HCT116 (cell line): ENCODE measurements around the gene IGDCC3. TPM values are rescaled to one million over a fixed set of nuclear protein-coding genes. Genes with fewer than 3 reads are reported as not detected.

Experiments
- ATAC-seq: fragments of 200-7000 bp; cut with Tn5 transposase; 2 replicates; pipeline ENCODE4 v1.9.1; 2020; ENCODE audit warnings: mild to moderate bottlenecking, moderate library complexity
- BruUV-seq: library from RNA; stranded (reverse); fragments of 400-500 nt; replicated peaks from 2 replicates; lab custom pipeline; 2021; lab: Mats Ljungman, UMichigan
- CTCF ChIA-PET: fragments of 300-600 bp; sonication (Branson Sonifier 250); formaldehyde crosslinking; loops from one replicate; lab custom pipeline; 2021; ENCODE audit warnings: antibody characterized with exemption; lab: Charles Lee
- POLR2A ChIA-PET: fragments of 300-600, 350-600 bp; sonication (Branson Sonifier 250); formaldehyde crosslinking; loops from one replicate; lab custom pipeline; 2021; ENCODE audit warnings: antibody characterized with exemption; lab: Charles Lee
- RAD21 ChIA-PET, 2 experiments: fragments of 300-600 bp; sonication (Branson Sonifier 250); formaldehyde crosslinking; loops; one replicate each; lab custom pipeline; 2023; ENCODE audit warnings: low total read pairs in 2 of 2; ENCODE audit not compliant: uncharacterized antibody in 2 of 2, unreplicated experiment in 2 of 2, low non-redundant PET in 1 of 2; lab: Charles Lee
- DNase-seq: peaks from one replicate; pipeline ENCODE4 v3.0.0-alpha.2; 2010; ENCODE audit warnings: low read depth, low spot score
- H2AFZ ChIP-seq: fragments of 200-600 bp; shearing (Covaris generic), sonication (generic); 2 replicates; pipeline ENCODE4 v1.6.1; 2017; ENCODE audit warnings: low read depth, mixed run types, mixed read lengths, antibody characterized with exemption, low read length; ENCODE audit not compliant: poor library complexity, severe bottlenecking
- H3K27ac ChIP-seq: 2 replicates; pipeline ENCODE4 v1.5.1; 2012; ENCODE audit warnings: low read depth, low read length
- H3K27me3 ChIP-seq: fragments of 200-600 bp; sonication (generic); 2 replicates; pipeline ENCODE4 v1.6.1; 2016; ENCODE audit warnings: mixed run types, low read length, mixed read lengths; ENCODE audit not compliant: insufficient read depth
- H3K36me3 ChIP-seq, 2 experiments: fragments of 200-500 bp in 1 of 2; fragments of 200-600 bp in 1 of 2; sonication (Bioruptor generic) in 1 of 2; sonication (generic) in 1 of 2; 2 replicates each; pipeline versions ENCODE4 v1.5.1 to v1.6.1; 2014 to 2016; ENCODE audit warnings: low read length in 2 of 2, inconsistent platforms in 1 of 2, mixed read lengths in 1 of 2, mixed run types in 1 of 2; ENCODE audit not compliant: insufficient read depth in 2 of 2, control insufficient read depth in 1 of 2
- H3K4me1 ChIP-seq, 2 experiments: fragments of 200-600 bp in 1 of 2; sonication (generic) in 1 of 2; 2 replicates each; pipeline versions ENCODE4 v1.5.1 to v1.6.1; 2012 to 2017; ENCODE audit warnings: low read length in 2 of 2, inconsistent platforms in 1 of 2, mild to moderate bottlenecking in 1 of 2, mixed read lengths in 1 of 2, mixed run types in 1 of 2, moderate library complexity in 1 of 2; ENCODE audit not compliant: insufficient read depth in 2 of 2, control insufficient read depth in 1 of 2
- H3K4me2 ChIP-seq: fragments of 200-600 bp; sonication (generic); 2 replicates; pipeline ENCODE4 v1.6.1; 2017; ENCODE audit warnings: mixed run types, low read length, mixed read lengths
- H3K4me3 ChIP-seq, 2 experiments: fragments of 200-600 bp in 1 of 2; sonication (generic) in 1 of 2; replicated peaks in 1 of 2; 2 replicates each; pipeline ENCODE4 v1.5.1; 2011 to 2016; ENCODE audit warnings: low read length in 2 of 2, control low read depth in 1 of 2, low read depth in 1 of 2, mild to moderate bottlenecking in 1 of 2, mixed read lengths in 1 of 2, mixed run types in 1 of 2
- H3K79me2 ChIP-seq: fragments of 200-600 bp; sonication (generic); 2 replicates; pipeline ENCODE4 v1.6.1; 2017; ENCODE audit warnings: mild to moderate bottlenecking, mixed run types, low read length, moderate library complexity, mixed read lengths; ENCODE audit not compliant: insufficient read depth
- H3K9ac ChIP-seq: fragments of 200-600 bp; sonication (generic); 2 replicates; pipeline ENCODE4 v1.6.1; 2016; ENCODE audit warnings: low read length, mixed read lengths
- H3K9me2 ChIP-seq: fragments of 200-600 bp; sonication (generic), shearing (Covaris generic); 2 replicates; pipeline ENCODE4 v1.6.1; 2017; ENCODE audit warnings: mixed run types, mild to moderate bottlenecking, moderate library complexity; ENCODE audit not compliant: insufficient read depth
- H3K9me3 ChIP-seq, 2 experiments: fragments of 200-500 bp in 1 of 2; fragments of 200-600 bp in 1 of 2; sonication (Bioruptor generic) in 1 of 2; sonication (generic) in 1 of 2; 2 replicates each; pipeline ENCODE4 v1.6.1; 2014 to 2017; ENCODE audit warnings: low read length in 2 of 2, mixed read lengths in 2 of 2, inconsistent platforms in 1 of 2, low read depth in 1 of 2, mild to moderate bottlenecking in 1 of 2, mixed run types in 1 of 2, moderate library complexity in 1 of 2; ENCODE audit not compliant: control insufficient read depth in 1 of 2, insufficient read depth in 1 of 2
- H4K20me1 ChIP-seq: fragments of 200-600 bp; sonication (generic), shearing (Covaris generic); 2 replicates; pipeline ENCODE4 v1.6.1; 2017; ENCODE audit warnings: mixed run types, mild to moderate bottlenecking, moderate library complexity; ENCODE audit not compliant: insufficient read depth
- CBX3 ChIP-seq: IDR thresholded peaks from 2 replicates; pipeline ENCODE4 v1.6.1; 2012; ENCODE audit warnings: low read depth
- CTCF ChIP-seq, 3 experiments: fragments of 200-600 bp in 1 of 3; sonication (generic) in 1 of 3; IDR thresholded peaks in 2 of 3; conservative IDR thresholded peaks in 1 of 3; 2 replicates each; pipeline ENCODE4 v1.5.1; 2012 to 2017; ENCODE audit warnings: low read depth in 2 of 3, low read length in 2 of 3, antibody characterized with exemption in 1 of 3, borderline replicate concordance in 1 of 3, control low read depth in 1 of 3, mild to moderate bottlenecking in 1 of 3, mixed read lengths in 1 of 3, mixed run types in 1 of 3, moderate library complexity in 1 of 3; ENCODE audit not compliant: insufficient read depth in 1 of 3
- EGR1 ChIP-seq: IDR thresholded peaks from 2 replicates; pipeline ENCODE4 v1.6.1; 2012; ENCODE audit warnings: low read depth
- ELF1 ChIP-seq: IDR thresholded peaks from 2 replicates; pipeline ENCODE4 v1.6.1; 2012; ENCODE audit warnings: low read depth, borderline replicate concordance
- FOSL1 ChIP-seq: IDR thresholded peaks from 2 replicates; pipeline ENCODE4 v1.6.1; 2012; ENCODE audit warnings: low read depth
- RAD21 ChIP-seq: IDR thresholded peaks from 2 replicates; pipeline ENCODE4 v1.6.1; 2012; ENCODE audit warnings: low read depth, mild to moderate bottlenecking
- SP1 ChIP-seq: IDR thresholded peaks from 2 replicates; pipeline ENCODE4 v1.6.1; 2012; ENCODE audit warnings: low read depth
- TCF7L2 ChIP-seq: IDR thresholded peaks from 2 replicates; pipeline ENCODE4 v1.7.0; 2011; ENCODE audit warnings: borderline replicate concordance, inconsistent platforms; ENCODE audit not compliant: insufficient read depth, insufficient read length; ENCODE audit errors: extremely low read depth
- YY1 ChIP-seq: IDR thresholded peaks from 2 replicates; pipeline ENCODE4 v1.6.1; 2011; ENCODE audit warnings: low read length, low read depth, moderate library complexity, mild to moderate bottlenecking; ENCODE audit not compliant: insufficient replicate concordance; ENCODE audit errors: extremely low read depth
- ZFX ChIP-seq: fragments of 450-650 bp; IDR thresholded peaks from 2 replicates; pipeline ENCODE4 v1.6.1; 2017
- ZNF274 ChIP-seq: fragments of 200-500 bp; sonication (Bioruptor generic); IDR thresholded peaks from 2 replicates; pipeline ENCODE4 v1.6.1; 2014; ENCODE audit warnings: mild to moderate bottlenecking, low read depth, low read length, inconsistent platforms
- intact Hi-C: fragments of 100-400 bp; cut with micrococcal nuclease; formaldehyde crosslinking; loops from 2 replicates; pipeline ENCODE4 v1.10.0; 2022
- total RNA-seq: library from RNA; stranded (reverse); gene quantifications from one replicate; pipeline ENCODE4 v1.2.1, GENCODE V29; 2021; ENCODE audit not compliant: unreplicated experiment
- TF ChIP-seq, protein P1 (sequence below): IDR thresholded peaks from 2 replicates; pipeline ENCODE4 v1.6.1; 2012
- TF ChIP-seq, protein P2 (sequence below): IDR thresholded peaks from 2 replicates; pipeline ENCODE4 v1.6.1; 2011; ENCODE audit warnings: mild to moderate bottlenecking, low read length, moderate library complexity; ENCODE audit not compliant: insufficient replicate concordance; ENCODE audit errors: extremely low read depth
- TF ChIP-seq, protein P3 (sequence below): IDR thresholded peaks from 2 replicates; pipeline ENCODE4 v1.6.1; 2012

IGDCC3 gene
- total RNA-seq, 1 experiment from 2014 or later: 0.44 TPM

GRCh38 chr15:65342493-65342892, 35.3 kb downstream of the IGDCC3 start:
- Histone ChIP-seq H3K4me1 (0 out of 4 replicates have a peak, but pooled peaks cover 0 to 4% of the 10 kb centered on the region in 2 experiments), H3K9me2 (no peaks in the 10 kb centered on the region), H4K20me1 (no peaks in the 10 kb centered on the region), H3K79me2 (no peaks in the 10 kb centered on the region), H3K36me3 (no peaks in the 10 kb centered on the region), H3K27ac (no peak overlapping the region)
- ATAC-seq: no peak
- RAD21 ChIA-PET: no interaction called here
- intact Hi-C loops: no loop called here
- no TSS peak for BruUV-seq
- TF ChIP-seq, protein P1, sequence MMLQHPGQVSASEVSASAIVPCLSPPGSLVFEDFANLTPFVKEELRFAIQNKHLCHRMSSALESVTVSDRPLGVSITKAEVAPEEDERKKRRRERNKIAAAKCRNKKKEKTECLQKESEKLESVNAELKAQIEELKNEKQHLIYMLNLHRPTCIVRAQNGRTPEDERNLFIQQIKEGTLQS: no peak
- TF ChIP-seq ZFX: no peak
- TF ChIP-seq CBX3: no peak
- TF ChIP-seq RAD21: no peak
- TF ChIP-seq, protein P2, sequence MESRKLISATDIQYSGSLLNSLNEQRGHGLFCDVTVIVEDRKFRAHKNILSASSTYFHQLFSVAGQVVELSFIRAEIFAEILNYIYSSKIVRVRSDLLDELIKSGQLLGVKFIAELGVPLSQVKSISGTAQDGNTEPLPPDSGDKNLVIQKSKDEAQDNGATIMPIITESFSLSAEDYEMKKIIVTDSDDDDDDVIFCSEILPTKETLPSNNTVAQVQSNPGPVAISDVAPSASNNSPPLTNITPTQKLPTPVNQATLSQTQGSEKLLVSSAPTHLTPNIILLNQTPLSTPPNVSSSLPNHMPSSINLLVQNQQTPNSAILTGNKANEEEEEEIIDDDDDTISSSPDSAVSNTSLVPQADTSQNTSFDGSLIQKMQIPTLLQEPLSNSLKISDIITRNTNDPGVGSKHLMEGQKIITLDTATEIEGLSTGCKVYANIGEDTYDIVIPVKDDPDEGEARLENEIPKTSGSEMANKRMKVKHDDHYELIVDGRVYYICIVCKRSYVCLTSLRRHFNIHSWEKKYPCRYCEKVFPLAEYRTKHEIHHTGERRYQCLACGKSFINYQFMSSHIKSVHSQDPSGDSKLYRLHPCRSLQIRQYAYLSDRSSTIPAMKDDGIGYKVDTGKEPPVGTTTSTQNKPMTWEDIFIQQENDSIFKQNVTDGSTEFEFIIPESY: no peak
- TF ChIP-seq FOSL1: no peak
- TF ChIP-seq, protein P3, sequence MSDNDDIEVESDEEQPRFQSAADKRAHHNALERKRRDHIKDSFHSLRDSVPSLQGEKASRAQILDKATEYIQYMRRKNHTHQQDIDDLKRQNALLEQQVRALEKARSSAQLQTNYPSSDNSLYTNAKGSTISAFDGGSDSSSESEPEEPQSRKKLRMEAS: no peak
- TF ChIP-seq EGR1: no peak
- no peak for TF ChIP-seq TCF7L2
- TF ChIP-seq ZNF274: no peak
- no peak for TF ChIP-seq YY1
- TF ChIP-seq CTCF (IDR thresholded peaks at IDR 0.05 in 2 of 3, conservative IDR thresholded peaks at IDR 0.05 in 1 of 3; ENCODE audit: borderline replicate concordance in 1 of 3, insufficient read depth in 1 of 3, low read depth in 2 of 3, low read length in 2 of 3): no peak
- TF ChIP-seq SP1: no peak
- no peak for TF ChIP-seq ELF1
- TF ChIP-seq, all 23 proteins: peak for 0
- Histone ChIP-seq H3K4me3 (no peak overlapping the region), H2AFZ (no peak overlapping the region), H3K27me3 (no peaks in the 10 kb centered on the region), H3K9ac (no peak overlapping the region), H3K9me3 (no peaks in the 10 kb centered on the region), H3K4me2 (no peak overlapping the region)
- POLR2A ChIA-PET: no interaction called here
- DNase-seq: no peak
- CTCF ChIA-PET: no interaction called here
